ELF-1 (cell line): ENCODE results near the gene BCKDK.
A peak's percentile ranks its signal among the peaks of the same experiment; 100 is the strongest.

Source experiments
- DNase-seq: peaks from one replicate; pipeline ENCODE4 v3.0.0-alpha.2; 2016; ENCODE audit warnings: low read depth, low spot score

The BCKDK gene

DNA sequence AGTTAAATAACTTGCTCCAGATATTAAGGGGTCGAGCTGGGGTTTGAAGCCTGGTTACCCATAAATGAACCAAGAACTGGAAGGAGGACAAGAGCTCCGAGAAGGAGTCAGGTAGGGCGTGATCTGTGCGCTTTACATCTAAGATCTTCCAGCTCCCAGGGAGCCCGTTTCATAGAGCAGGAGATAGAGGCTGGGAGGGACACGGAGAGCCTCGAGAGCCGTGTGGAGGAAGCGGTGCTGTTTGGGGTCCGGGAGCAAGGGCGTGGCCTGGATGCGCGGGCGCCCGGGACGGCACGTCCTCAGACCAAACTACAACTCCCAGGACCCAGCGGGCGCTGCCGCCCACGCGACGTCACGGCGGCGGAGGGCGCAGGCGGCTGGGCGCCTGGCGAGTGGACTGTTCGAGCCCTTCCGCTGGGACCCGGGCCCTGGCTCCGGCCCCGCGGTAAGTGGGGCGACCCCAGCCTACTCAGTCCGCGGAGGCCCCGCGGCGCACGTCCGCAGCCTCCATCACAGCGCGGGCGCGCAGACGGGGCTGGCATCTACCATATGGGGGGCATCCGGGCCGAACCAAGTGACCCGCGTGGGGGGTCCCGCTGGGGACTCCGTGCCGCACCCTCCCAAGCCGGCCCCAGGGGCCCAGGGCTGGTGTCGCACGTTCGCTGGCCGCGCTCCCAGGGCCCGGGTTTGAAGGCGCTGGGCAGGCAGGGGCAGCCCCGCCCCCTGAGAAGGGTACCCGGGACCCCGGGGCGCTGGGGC, at the start of gene BCKDK:
Gene BCKDK (plus strand): TSS at position 352 of the 759 bp plus-strand sequence. CDS start 838 bp downstream, outside the sequence.
- peak; percentile 62 for DNase-seq

DNA sequence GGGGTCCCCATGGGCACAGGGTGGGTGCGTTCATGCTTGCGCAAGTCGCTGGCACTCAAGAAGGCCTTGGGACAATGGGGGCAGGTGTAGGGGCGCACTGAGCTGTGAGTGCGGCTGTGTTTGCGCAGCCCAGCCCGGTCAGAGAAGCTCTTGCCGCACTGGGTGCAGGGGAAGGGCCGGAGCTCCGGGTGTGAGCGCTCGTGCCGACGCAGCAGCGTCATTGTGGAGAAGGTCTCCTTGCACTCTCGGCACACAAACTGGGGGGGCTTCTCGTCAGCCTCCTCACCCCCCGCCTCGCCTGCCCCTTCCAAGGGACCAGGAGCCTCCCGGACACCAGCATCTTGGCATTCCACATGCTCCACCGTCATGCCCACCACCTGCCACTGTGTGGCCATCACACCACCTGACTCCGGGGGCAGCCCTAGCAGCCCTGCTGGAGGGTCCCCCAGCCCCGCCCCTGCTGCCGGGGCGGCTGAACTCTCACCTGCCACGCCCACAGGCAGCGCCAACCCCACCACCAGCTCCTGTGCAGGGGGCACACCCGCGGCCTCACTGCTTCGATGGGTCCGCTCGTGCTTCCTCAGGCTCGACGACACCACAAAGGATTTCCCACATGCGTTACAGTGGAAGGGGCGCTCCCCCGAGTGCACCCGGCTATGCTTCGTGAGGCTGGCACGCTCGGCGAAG, 46.9 kb upstream of the BCKDK start:
- no peak for DNase-seq

DNA sequence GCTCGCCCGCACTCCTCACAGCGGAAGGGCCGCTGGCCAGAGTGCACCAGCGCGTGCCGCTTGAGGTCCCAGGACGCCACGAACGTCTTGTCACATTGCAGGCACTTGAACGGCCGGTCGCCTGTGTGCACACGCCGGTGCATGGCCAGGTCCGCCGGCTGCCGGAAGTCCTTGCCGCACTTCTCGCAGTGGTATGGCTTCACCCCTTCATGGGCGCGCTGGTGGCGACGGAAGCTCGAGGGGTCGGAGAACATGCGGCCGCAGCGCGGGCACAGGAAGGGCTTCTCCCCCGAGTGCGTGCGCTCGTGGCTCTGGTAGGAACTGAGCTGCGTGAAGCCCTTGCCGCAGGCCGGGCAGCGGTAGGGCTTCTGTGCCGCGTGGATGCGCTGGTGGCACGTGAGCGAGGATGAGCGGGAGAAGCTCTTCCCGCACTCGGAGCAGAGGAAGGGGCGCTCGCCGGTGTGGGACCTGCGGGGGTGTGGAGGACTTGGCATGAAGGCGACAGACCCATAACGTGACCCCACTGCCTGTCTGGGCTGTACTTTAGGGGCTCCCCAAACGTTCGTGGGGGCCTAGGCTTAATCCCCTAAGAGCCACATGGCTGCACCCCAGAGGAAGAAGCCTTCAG, 46.3 kb upstream of the BCKDK start:
- no peak for DNase-seq

DNA sequence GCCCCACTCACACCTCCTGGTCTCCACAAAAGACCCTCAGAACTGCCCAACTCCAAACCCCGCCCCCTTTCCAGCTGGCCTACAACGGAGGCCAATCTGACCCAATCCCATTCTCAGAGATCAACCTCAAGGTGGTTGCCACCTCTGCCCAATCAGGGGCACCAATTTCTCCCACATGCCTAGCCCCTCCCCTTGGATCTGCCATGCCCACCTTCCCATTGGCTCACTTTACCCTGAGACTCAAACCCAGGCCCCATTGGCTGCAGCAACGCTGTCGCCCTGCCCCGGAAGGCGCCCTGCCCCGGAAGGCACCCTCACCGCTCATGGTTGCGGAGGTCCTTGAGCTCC, 44.7 kb upstream of the BCKDK start:
- peak; percentile 19 for DNase-seq

DNA sequence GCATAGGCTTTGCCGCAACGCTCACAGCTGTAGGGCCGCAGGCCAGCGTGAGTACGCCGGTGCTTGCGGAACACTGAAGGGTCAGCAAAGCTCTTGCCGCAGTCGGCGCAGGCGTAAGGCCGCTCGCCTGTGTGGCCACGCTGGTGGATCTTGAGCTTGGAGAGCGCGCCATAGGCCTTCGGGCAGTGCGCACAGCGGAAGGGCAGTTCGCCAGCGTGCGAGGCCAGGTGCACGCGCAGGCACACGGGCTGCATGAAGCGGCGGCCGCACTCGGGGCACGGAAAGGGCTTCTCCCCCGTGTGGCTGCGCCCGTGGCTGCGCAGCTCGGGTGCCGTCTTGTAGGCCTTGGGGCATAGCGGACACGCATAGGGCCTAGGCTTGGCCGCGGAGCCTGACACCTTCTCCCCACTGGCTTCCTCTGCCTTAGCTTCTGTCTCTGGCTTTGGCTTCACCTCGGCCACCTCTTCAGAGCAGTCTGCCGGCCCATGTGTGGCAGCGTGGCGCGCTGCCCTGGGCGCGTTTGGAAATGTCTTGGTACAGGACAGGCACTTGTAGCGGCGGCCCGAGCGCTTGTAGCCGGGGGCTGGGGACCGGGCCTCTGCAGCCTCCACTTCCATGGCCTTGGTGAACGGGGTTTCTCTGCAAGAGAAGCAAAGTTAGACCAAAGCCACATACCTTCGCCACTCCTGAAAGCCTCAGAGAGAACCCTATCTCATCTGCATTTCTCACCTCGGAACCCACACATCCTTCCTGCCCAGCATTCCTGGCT, 44.2 kb upstream of the BCKDK start:
- no peak for DNase-seq

DNA sequence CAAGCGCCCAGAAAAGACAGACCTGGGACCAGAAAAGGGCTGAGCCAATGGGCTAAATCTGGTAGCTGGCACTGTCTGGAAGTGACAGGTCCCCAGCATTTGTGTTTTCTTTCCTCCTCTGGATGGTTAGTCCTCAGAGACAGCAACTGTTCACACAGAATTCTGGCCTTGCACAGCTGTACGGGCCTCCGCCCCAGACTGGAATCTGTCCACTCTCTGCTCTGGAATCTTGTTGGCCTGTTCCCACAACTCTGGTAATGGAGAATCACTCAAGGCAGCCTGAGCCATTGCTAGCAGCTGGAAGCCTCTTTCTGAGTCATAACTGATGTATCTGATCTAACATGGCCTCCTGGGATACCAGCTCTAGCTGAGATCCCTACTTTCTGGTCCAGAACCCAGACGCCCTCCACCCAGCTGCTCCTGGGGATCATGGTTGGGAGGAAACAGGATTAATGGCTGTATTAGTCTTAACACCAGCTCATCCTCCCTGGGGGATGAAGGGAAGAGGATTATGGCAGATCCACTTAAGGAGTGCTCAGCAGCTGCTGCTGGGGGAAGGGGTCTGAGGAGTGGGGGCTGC, 43.2 kb upstream of the BCKDK start:
- DNase-seq: peak; percentile 75

DNA sequence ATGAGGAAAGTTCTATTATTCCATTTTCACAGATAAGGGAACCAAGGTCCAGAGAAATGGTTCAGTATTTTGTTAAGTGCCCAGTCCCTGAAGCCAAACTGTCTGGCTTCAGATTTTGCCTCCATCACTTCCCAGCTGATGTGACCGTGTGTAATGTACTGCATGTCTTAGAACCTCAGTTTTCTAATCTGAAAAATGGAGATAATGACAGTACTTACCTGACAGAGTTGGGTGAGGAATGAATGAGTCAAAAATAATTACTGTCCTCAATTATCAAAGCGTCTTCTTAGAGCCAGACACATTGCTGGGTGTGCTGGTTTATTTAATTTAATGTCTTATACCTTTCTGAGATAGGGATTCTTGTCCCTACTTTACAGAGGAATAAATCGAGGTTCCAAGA, 40.8 kb upstream of the BCKDK start:
- no peak for DNase-seq

DNA sequence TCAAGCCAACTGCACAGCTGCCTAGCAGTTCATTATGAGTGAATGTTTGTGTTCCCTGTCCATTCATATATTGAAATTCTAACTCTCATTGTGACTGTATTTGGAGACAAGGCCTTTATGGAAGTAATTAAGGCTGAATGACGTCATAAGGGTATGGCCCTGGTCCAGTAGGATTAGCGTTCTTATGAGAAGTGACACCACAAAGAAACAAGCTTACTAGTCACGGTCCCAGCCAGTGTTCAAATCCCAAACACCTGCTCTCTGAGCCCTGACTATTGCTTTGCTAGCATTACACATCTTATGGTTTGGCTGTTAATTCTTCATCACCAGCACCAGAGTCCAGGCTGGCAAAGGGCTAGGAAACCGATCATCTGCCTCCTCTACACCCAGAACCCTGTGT, 36.3 kb upstream of the BCKDK start:
- DNase-seq: no peak

DNA sequence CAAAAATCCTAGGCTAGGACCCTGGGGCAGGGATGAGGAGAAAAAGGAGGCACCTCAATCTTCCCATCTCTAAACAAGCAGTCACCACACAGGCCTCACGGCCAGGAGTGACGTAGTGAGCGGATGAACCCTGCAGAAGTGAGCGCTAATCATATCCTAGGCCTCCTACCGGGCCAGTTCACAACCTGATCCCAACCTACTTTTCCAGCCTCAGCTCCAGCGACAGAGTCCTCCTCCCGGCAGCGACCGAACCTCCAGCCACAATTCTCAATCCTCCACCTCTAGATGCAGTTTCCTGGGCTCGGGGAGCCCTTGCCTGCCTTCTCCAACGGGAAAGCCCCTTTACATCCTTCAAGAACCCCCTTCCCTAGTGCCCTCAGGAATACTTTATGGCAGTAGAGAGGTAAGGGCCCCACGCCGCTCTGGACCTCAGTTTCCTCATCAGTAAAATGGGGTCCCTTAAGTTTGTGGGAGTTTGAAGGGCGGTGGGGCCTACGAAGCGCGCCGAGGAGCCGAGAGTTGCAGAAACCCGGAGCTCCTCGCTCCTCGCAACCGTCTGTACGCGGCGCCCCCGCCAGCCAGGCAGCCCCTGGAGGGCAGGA, 35.5 kb upstream of the BCKDK start:
- peak; percentile 59 for DNase-seq

DNA sequence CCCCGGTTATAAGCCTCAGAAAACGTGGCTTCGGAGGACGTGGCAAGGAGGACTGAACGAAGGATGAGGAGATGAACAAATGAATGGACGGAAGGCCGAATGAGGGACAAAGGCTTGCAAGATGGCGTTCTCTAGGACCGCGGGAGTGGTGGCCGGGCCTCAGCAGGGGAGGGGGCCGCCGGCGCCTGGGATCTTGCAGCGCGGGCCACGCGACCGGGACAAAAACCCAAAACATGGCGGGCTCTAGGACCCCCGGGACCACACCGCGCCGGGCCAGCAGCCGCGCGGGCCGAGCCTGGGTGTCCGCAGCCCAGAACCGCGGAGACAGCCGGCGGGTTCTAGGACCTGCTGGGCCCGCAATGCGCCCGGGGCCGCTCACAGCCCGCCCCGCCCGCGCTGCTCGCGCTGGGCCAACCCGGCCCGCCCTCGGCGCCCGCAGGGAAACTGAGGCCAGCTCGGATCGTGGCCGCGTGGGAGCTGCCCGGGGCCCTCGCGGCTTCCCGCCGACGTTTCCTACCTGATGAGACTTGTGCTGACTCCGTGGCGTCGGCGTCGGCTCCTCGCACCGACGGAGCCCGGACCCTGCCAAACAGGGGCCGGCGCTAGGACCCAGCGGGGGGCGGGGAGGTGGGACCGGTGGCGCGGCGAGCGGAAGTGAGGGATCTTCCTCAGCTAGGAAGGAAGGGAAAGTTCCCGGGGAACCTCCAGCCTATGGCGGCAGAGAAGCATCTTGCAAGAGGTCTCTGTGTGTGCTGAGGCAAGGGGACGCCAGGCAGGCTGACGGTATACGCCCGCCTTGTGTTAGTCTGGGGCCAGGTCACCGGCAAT, 34.8 kb upstream of the BCKDK start:
- peak; percentile 93 for DNase-seq

DNA sequence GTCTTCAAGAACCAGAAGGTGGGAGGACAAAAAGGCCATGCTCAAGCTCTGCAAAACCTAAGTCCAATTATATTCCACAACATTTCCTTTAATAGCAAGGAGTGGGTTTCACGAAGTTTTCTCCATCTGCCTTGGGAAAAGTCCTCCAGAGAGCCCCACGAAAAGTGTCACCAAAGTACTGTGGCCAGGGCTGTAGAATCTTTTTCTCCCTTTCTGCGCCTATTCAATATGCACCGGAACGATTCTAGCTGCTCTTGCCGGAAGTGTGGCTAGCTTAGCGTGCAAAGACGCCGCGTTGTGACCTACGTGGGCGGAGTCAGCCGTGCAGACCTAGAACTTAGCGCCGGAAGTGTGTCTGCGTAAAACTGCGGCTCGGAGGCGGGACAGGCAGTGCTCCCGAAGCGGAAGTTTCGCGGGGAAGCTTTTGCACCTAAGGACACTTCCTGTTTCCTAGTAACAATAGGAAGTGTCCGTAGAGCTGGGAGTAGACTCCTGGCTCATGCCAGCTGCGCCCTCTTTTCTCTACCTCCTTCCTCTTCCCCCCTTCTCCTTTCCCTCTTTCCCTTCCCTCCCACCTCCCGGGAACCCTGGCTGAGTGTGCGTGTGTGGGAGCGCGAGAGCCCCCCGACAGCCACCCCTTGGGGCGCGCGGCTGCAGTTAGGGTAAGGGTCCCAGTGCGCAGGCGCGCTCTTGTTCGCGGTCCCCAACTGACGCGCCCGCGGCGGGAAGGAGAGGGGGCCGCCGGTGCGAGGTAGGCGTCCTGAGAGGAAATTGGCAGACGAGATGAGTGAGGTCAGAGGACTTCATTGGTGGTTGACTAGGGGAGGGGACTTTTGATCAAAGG, 34.0 kb upstream of the BCKDK start, which contains the start of the genes ZNF646 and ZNF668:
Gene ZNF646 (plus strand): TSS at position 453 of the 844 bp plus-strand sequence. CDS start 1,903 bp downstream, outside the sequence.
Gene ZNF668 (minus strand): TSS at position 271 of the 844 bp plus-strand sequence. CDS start 9,781 bp downstream, outside the sequence.
- peak; percentile 99 for DNase-seq

DNA sequence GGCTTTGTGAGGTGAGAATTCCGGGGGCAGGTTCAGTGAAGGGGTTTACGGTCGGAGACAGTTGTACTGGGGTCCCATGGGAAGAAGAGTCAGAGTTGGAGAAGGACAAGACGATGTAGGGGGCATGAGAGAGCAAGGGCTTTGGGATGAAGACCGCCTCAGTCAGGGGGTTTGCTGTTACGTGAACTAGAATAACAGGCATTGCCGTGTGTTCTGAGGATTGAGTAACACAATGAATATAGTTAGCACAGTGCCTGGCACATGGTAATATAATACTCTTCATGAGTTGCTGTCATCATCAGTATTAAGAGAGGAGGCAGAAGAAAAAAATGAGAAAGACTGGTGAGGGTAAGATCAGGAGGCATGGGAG, 33.4 kb upstream of the BCKDK start:
- DNase-seq: no peak

DNA sequence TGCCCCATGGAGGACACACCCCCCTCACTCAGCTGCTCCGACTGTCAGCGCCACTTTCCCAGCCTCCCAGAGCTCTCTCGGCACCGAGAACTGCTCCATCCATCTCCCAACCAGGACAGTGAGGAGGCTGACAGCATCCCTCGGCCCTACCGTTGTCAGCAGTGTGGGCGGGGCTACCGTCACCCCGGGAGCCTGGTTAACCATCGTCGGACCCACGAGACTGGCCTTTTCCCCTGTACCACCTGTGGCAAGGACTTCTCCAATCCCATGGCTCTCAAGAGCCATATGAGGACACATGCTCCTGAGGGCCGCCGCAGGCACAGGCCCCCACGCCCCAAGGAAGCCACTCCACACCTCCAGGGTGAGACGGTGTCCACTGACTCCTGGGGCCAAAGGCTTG, 31.9 kb upstream of the BCKDK start:
- no peak for DNase-seq

DNA sequence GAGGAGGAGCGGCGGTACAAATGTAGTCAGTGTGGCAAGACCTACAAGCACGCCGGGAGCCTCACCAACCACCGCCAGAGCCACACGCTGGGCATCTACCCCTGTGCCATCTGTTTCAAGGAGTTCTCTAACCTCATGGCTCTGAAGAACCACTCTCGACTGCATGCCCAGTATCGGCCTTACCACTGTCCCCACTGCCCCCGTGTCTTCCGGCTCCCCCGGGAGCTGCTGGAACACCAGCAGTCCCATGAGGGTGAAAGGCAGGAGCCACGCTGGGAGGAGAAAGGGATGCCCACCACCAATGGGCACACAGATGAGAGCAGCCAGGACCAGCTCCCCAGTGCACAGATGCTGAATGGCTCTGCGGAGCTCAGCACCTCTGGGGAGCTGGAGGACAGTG, 31.2 kb upstream of the BCKDK start:
- DNase-seq: no peak

DNA sequence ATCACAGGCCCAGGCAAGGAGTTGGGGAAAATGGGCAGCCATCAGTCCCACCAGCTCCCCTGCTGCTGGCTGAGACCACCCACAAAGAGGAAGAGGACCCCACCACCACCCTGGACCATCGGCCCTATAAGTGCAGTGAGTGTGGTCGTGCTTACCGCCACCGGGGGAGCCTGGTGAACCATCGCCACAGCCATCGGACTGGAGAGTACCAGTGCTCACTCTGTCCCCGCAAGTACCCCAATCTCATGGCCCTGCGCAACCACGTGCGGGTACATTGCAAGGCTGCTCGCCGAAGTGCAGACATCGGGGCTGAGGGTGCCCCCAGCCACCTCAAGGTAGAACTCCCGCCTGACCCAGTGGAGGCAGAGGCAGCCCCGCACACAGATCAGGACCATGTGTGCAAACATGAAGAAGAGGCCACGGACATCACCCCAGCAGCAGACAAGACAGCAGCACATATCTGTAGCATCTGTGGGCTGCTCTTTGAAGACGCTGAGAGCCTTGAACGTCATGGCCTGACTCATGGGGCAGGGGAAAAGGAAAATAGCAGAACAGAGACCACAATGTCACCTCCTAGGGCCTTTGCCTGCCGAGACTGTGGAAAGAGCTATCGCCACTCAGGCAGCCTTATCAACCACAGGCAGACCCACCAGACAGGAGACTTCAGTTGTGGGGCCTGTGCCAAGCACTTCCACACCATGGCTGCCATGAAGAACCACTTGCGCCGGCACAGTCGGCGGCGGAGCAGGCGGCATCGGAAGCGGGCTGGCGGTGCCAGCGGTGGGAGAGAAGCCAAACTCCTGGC, 30.4 kb upstream of the BCKDK start:
- no peak for DNase-seq

DNA sequence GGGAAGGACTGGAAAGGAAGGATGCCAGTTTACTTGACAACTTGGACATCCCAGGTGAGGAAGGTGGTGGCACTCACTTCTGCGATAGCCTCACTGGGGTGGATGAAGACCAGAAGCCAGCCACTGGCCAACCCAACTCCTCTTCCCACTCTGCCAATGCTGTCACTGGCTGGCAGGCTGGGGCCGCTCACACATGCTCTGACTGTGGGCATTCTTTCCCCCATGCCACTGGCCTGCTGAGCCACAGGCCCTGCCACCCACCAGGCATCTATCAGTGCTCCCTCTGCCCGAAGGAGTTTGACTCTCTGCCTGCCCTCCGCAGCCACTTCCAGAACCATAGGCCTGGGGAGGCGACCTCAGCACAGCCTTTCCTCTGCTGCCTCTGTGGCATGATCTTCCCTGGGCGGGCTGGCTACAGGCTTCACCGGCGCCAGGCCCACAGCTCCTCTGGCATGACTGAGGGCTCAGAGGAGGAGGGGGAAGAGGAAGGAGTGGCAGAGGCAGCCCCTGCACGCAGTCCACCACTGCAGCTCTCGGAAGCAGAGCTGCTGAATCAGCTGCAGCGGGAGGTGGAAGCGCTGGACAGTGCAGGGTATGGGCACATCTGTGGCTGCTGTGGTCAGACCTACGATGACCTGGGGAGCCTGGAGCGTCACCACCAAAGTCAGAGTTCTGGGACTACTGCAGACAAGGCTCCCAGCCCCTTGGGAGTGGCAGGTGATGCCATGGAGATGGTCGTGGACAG, 29.4 kb upstream of the BCKDK start:
- no peak for DNase-seq

DNA sequence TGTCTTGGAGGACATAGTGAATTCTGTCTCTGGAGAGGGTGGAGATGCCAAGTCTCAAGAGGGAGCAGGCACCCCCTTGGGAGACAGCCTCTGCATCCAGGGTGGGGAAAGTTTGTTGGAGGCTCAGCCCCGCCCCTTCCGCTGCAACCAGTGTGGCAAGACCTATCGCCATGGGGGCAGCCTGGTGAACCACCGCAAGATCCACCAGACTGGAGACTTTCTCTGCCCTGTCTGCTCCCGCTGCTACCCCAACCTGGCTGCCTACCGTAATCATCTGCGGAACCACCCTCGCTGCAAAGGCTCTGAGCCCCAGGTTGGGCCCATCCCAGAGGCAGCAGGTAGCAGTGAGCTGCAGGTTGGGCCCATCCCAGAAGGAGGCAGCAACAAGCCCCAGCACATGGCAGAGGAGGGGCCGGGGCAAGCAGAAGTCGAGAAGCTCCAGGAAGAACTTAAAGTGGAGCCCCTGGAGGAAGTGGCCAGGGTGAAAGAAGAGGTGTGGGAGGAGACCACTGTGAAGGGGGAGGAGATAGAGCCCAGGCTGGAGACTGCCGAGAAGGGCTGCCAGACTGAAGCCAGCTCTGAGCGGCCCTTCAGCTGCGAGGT, 28.7 kb upstream of the BCKDK start:
- no peak for DNase-seq
